WTC11 (cell line): ENCODE results near the gene ALG5. TPM values are rescaled to one million over a fixed set of nuclear protein-coding genes. Genes with fewer than 3 reads are reported as not detected.

ENCODE experiments used
- ATAC-seq: fragments of 200-7000 bp; cut with Tn5 transposase; 2 replicates; pipeline ENCODE4 v1.10.0; 2021; ENCODE audit warnings: mild to moderate bottlenecking, moderate library complexity
- CTCF ChIA-PET: fragments of 300-600 bp; sonication (Branson Sonifier 250); formaldehyde crosslinking; loops from one replicate; lab custom pipeline; 2021; ENCODE audit warnings: antibody characterized with exemption; lab: Charles Lee
- POLR2A ChIA-PET: fragments of 350-600 bp; sonication (Branson Sonifier 250); formaldehyde crosslinking; loops from one replicate; lab custom pipeline; 2021; ENCODE audit warnings: antibody characterized with exemption; lab: Charles Lee
- DNase-seq: peaks from one replicate; pipeline ENCODE4 v3.0.0; 2021; ENCODE audit warnings: low spot score
- H3K27ac Mint-ChIP-seq: 2 replicates; pipeline ENCODE4 v1.8.0; 2021; ENCODE audit warnings: mixed read lengths
- H3K27me3 Mint-ChIP-seq: 2 replicates; pipeline ENCODE4 v1.8.0; 2021; ENCODE audit warnings: low read depth, mild to moderate bottlenecking, moderate library complexity, mixed read lengths
- H3K36me3 Mint-ChIP-seq: 2 replicates; pipeline ENCODE4 v1.8.0; 2021; ENCODE audit warnings: mixed read lengths
- H3K4me1 Mint-ChIP-seq: 2 replicates; pipeline ENCODE4 v1.8.0; 2022; ENCODE audit warnings: mixed read lengths
- H3K4me3 Mint-ChIP-seq: 2 replicates; pipeline ENCODE4 v1.8.0; 2021; ENCODE audit warnings: mild to moderate bottlenecking, moderate library complexity, mixed read lengths
- H3K9me3 Mint-ChIP-seq: 2 replicates; pipeline ENCODE4 v1.8.0; 2021; ENCODE audit warnings: mixed read lengths
- CBFB ChIP-seq: sonication (generic); formaldehyde crosslinking; IDR thresholded peaks from 2 replicates; pipeline ENCODE4 v1.8.1; 2022; ENCODE audit warnings: mild to moderate bottlenecking, low read depth, missing genetic modification reagents
- E2F5 ChIP-seq: sonication (generic); formaldehyde crosslinking; IDR thresholded peaks from 2 replicates; pipeline ENCODE4 v1.8.1; 2022; ENCODE audit warnings: mild to moderate bottlenecking, moderate library complexity, missing genetic modification reagents
- FOXK1 ChIP-seq: sonication (generic); formaldehyde crosslinking; IDR thresholded peaks from 2 replicates; pipeline ENCODE4 v1.8.0; 2022; ENCODE audit warnings: mild to moderate bottlenecking, moderate library complexity, missing genetic modification reagents
- FOXP1 ChIP-seq: sonication (generic); formaldehyde crosslinking; IDR thresholded peaks from 2 replicates; pipeline ENCODE4 v1.8.0; 2022; ENCODE audit warnings: missing genetic modification reagents, mild to moderate bottlenecking, moderate library complexity, borderline replicate concordance
- HMGA2 ChIP-seq: fragments of 250-450 bp; sonication (Bioruptor Pico); IDR thresholded peaks from 2 replicates; pipeline ENCODE4 v1.4.0; 2021; ENCODE audit warnings: mild to moderate bottlenecking, moderate library complexity
- HMGXB4 ChIP-seq: sonication (generic); formaldehyde crosslinking; IDR thresholded peaks from 2 replicates; pipeline ENCODE4 v1.8.1; 2023; ENCODE audit warnings: mild to moderate bottlenecking, moderate library complexity, missing genetic modification reagents
- JUN ChIP-seq: sonication (generic); formaldehyde crosslinking; IDR thresholded peaks from 2 replicates; pipeline ENCODE4 v1.8.0; 2023; ENCODE audit warnings: mild to moderate bottlenecking, missing genetic modification reagents
- MYBL2 ChIP-seq: sonication (generic); formaldehyde crosslinking; IDR thresholded peaks from 2 replicates; pipeline ENCODE4 v1.8.1; 2023; ENCODE audit warnings: mild to moderate bottlenecking, moderate library complexity, missing genetic modification reagents
- PREB ChIP-seq: sonication (generic); formaldehyde crosslinking; IDR thresholded peaks from 2 replicates; pipeline ENCODE4 v1.8.1; 2022; ENCODE audit warnings: mild to moderate bottlenecking, missing genetic modification reagents, moderate library complexity, borderline replicate concordance
- PRRX2 ChIP-seq: fragments of 250-450 bp; sonication (Bioruptor Pico); IDR thresholded peaks from 2 replicates; pipeline ENCODE4 v1.8.0; 2021; ENCODE audit warnings: mild to moderate bottlenecking
- TEAD4 ChIP-seq: sonication (generic); formaldehyde crosslinking; IDR thresholded peaks from 2 replicates; pipeline ENCODE4 v1.8.0; 2022; ENCODE audit warnings: mild to moderate bottlenecking, missing genetic modification reagents
- ZBTB21 ChIP-seq: sonication (generic); formaldehyde crosslinking; IDR thresholded peaks from 2 replicates; pipeline ENCODE4 v1.8.1; 2023; ENCODE audit warnings: mild to moderate bottlenecking, missing genetic modification reagents, borderline replicate concordance
- ZNF423 ChIP-seq: fragments of 250-450 bp; sonication (Bioruptor Pico); IDR thresholded peaks from 2 replicates; pipeline ENCODE4 v2.1.2; 2022; ENCODE audit warnings: mild to moderate bottlenecking, moderate library complexity
- total RNA-seq: library from RNA; stranded (reverse); gene quantifications from 3 replicates; pipeline ENCODE4 v1.2.3, GENCODE V29; 2021
- TF ChIP-seq, protein P1 (sequence below): sonication (generic); formaldehyde crosslinking; conservative IDR thresholded peaks from 2 replicates; pipeline ENCODE4 v1.8.1; 2023; ENCODE audit warnings: mild to moderate bottlenecking, low read depth, missing genetic modification reagents, moderate library complexity
- TF ChIP-seq, protein P2 (sequence below): sonication (generic); formaldehyde crosslinking; IDR thresholded peaks from 2 replicates; pipeline ENCODE4 v1.8.0; 2023; ENCODE audit warnings: mild to moderate bottlenecking, missing genetic modification reagents
- TF ChIP-seq, protein P3 (sequence below): sonication (generic); formaldehyde crosslinking; IDR thresholded peaks from 2 replicates; pipeline ENCODE4 v1.8.0; 2022; ENCODE audit warnings: missing genetic modification reagents

The ALG5 gene
- total RNA-seq, 1 experiment from 2014 or later, result 18.4 TPM

- TF ChIP-seq E2F5 (CRISPR knock-in tag), result no peak
These were observed 6.8 kb downstream of the ALG5 start (continued) for GRCh38 chr13:36992362-36992761.

DNA sequence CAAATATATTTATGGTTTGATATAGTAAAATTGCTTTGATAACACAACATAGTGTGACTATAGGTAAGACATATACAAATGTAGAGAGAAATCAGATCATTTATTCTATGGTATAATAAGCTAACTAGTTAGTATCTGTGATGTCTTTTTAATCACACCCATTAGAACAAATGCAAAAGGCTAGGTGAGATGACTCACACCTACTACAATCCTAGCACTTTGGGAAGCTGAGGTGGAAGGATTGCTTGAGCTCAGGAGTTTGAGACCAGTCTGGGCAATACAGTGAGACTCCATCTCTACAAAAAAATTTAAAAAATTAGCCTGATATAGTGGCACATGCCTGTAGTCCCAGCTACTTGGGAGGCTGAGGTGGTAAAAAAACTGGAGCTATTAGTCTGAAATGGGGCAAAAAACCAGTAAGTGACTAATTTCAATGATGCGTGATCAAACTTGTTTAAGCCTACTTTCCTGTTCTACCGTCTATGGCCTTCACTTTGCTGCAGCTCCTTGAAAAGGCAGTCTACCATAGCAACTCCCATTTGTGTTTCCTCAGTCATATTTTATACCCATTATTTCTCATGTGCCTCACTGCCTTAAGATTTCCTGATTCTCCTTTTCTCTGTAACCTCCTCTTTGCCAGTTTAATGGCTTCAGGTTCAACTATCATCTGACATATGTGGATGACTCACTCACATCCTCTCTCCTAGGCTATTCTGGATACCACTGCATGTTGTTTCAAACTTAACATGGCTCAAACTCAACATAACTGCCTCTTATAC is 12.5 kb downstream of the ALG5 start:
- no peak overlapping the region for H3K4me3 Mint-ChIP-seq
- H3K27ac Mint-ChIP-seq, result no peak overlapping the region
- H3K36me3 Mint-ChIP-seq, result peaks cover 50% of the 10 kb centered on the region
- no peak for ATAC-seq
- CTCF ChIA-PET, result no interaction called here
- no peak for DNase-seq
- POLR2A ChIA-PET, result no interaction called here
- H3K27me3 Mint-ChIP-seq, result no peaks in the 10 kb centered on the region
- TF ChIP-seq HMGXB4 (CRISPR knock-in tag) (no peak), ZNF423 (no peak), CBFB (CRISPR knock-in tag) (no peak), HMGA2 (CRISPR knock-in tag) (no peak), PRRX2 (CRISPR knock-in tag) (no peak), TEAD4 (CRISPR knock-in tag) (no peak), MYBL2 (no peak), PREB (CRISPR knock-in tag) (no peak)
- TF ChIP-seq, protein P1, sequence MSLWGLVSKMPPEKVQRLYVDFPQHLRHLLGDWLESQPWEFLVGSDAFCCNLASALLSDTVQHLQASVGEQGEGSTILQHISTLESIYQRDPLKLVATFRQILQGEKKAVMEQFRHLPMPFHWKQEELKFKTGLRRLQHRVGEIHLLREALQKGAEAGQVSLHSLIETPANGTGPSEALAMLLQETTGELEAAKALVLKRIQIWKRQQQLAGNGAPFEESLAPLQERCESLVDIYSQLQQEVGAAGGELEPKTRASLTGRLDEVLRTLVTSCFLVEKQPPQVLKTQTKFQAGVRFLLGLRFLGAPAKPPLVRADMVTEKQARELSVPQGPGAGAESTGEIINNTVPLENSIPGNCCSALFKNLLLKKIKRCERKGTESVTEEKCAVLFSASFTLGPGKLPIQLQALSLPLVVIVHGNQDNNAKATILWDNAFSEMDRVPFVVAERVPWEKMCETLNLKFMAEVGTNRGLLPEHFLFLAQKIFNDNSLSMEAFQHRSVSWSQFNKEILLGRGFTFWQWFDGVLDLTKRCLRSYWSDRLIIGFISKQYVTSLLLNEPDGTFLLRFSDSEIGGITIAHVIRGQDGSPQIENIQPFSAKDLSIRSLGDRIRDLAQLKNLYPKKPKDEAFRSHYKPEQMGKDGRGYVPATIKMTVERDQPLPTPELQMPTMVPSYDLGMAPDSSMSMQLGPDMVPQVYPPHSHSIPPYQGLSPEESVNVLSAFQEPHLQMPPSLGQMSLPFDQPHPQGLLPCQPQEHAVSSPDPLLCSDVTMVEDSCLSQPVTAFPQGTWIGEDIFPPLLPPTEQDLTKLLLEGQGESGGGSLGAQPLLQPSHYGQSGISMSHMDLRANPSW (CRISPR knock-in tag), result no peak
- TF ChIP-seq, protein P2, sequence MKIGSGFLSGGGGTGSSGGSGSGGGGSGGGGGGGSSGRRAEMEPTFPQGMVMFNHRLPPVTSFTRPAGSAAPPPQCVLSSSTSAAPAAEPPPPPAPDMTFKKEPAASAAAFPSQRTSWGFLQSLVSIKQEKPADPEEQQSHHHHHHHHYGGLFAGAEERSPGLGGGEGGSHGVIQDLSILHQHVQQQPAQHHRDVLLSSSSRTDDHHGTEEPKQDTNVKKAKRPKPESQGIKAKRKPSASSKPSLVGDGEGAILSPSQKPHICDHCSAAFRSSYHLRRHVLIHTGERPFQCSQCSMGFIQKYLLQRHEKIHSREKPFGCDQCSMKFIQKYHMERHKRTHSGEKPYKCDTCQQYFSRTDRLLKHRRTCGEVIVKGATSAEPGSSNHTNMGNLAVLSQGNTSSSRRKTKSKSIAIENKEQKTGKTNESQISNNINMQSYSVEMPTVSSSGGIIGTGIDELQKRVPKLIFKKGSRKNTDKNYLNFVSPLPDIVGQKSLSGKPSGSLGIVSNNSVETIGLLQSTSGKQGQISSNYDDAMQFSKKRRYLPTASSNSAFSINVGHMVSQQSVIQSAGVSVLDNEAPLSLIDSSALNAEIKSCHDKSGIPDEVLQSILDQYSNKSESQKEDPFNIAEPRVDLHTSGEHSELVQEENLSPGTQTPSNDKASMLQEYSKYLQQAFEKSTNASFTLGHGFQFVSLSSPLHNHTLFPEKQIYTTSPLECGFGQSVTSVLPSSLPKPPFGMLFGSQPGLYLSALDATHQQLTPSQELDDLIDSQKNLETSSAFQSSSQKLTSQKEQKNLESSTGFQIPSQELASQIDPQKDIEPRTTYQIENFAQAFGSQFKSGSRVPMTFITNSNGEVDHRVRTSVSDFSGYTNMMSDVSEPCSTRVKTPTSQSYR (CRISPR knock-in tag), result no peak
- no peaks in the 10 kb centered on the region for H3K4me1 Mint-ChIP-seq
- H3K9me3 Mint-ChIP-seq, result no peaks in the 10 kb centered on the region

DNA sequence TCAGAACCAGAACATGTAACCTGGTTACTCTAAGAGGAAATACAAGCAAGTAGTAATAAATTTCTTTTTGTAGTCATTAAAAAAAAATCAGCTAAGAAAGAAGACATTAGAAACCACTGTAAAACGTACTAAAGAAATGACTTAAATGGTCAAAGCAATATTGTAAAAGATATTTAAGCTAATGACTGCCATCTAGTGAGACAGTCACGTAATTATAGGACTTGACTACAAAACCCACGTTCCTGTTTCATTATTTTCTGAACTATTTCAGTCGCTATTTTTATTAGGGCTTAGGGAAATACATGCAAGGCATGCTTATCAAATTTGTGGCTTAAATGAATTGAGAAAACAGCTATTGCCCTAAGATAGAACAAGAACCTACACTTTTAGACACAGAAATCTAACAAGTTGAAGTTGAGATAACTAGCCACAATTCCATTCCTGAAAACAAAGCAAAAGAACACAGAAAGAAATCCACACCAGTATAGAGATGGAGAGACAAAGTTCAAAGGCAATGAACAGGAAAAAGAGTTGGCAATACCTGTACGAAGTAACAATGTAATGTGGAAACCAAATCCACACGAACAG is 17.9 kb downstream of the ALG5 start:
- Mint-ChIP-seq H3K36me3 (peaks cover 35% of the 10 kb centered on the region), H3K27me3 (no peaks in the 10 kb centered on the region), H3K27ac (no peak overlapping the region), H3K4me3 (no peak overlapping the region), H3K4me1 (no peaks in the 10 kb centered on the region), H3K9me3 (peaks cover 6% of the 10 kb centered on the region; the same call in 1 of the 2 replicates)
- CTCF ChIA-PET, result interaction anchor here (0.7 to 2.2 kb wide), 15 partner anchors 9 to 528 kb away, joined by 3 to 14 read pairs (median 4); partner anchors contain the start of gene ALG5
- DNase-seq (no peak), ATAC-seq (no peak)
- POLR2A ChIA-PET, result interaction anchor here (1.1 kb wide), 1 partner anchor 19 kb away, joined by 3 read pairs; the partner anchor contains the start of gene EXOSC8
- TF ChIP-seq PRRX2 (CRISPR knock-in tag) (no peak), JUN (no peak), FOXP1 (CRISPR knock-in tag) (no peak), ZBTB21 (CRISPR knock-in tag) (no peak), TEAD4 (CRISPR knock-in tag) (no peak), FOXK1 (no peak)
- TF ChIP-seq, protein P3, sequence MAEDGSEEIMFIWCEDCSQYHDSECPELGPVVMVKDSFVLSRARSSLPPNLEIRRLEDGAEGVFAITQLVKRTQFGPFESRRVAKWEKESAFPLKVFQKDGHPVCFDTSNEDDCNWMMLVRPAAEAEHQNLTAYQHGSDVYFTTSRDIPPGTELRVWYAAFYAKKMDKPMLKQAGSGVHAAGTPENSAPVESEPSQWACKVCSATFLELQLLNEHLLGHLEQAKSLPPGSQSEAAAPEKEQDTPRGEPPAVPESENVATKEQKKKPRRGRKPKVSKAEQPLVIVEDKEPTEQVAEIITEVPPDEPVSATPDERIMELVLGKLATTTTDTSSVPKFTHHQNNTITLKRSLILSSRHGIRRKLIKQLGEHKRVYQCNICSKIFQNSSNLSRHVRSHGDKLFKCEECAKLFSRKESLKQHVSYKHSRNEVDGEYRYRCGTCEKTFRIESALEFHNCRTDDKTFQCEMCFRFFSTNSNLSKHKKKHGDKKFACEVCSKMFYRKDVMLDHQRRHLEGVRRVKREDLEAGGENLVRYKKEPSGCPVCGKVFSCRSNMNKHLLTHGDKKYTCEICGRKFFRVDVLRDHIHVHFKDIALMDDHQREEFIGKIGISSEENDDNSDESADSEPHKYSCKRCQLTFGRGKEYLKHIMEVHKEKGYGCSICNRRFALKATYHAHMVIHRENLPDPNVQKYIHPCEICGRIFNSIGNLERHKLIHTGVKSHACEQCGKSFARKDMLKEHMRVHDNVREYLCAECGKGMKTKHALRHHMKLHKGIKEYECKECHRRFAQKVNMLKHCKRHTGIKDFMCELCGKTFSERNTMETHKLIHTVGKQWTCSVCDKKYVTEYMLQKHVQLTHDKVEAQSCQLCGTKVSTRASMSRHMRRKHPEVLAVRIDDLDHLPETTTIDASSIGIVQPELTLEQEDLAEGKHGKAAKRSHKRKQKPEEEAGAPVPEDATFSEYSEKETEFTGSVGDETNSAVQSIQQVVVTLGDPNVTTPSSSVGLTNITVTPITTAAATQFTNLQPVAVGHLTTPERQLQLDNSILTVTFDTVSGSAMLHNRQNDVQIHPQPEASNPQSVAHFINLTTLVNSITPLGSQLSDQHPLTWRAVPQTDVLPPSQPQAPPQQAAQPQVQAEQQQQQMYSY (CRISPR knock-in tag), result no peak
